ENCODE results near the gene SMIM45.

SMIM45 gene

DNA sequence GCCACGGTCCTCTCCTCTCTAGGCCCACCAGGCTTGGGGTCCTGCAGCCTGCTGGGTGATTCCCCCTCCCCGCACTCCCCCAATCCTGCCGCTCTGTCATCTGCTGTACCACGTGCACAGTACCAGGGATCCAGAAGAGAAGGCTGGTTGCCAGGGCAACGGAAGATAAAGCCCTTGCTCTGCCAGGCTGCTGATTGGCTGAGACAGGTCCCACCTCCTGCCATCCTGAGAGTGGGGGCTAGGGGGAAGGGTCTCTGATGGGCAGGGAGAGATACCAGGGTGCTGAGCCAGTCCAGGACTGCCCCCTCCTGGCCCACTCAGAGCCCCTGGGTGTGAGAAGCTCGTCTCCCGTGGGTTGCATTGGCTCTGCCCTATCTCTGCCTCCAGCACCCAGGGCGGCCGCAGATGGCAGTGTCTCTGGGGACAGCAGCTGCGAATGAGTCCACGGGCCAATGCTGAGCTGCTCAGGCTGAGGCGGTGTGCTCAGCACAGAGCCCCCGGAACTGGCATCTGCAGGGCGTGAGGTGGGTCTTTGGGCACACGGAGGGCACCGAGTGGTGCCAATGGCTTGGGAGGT, at the start of gene SMIM45:
TSS of gene SMIM45 (plus strand) at position 253 of the 577 bp plus-strand sequence.
- TF ChIP-seq, protein P1, sequence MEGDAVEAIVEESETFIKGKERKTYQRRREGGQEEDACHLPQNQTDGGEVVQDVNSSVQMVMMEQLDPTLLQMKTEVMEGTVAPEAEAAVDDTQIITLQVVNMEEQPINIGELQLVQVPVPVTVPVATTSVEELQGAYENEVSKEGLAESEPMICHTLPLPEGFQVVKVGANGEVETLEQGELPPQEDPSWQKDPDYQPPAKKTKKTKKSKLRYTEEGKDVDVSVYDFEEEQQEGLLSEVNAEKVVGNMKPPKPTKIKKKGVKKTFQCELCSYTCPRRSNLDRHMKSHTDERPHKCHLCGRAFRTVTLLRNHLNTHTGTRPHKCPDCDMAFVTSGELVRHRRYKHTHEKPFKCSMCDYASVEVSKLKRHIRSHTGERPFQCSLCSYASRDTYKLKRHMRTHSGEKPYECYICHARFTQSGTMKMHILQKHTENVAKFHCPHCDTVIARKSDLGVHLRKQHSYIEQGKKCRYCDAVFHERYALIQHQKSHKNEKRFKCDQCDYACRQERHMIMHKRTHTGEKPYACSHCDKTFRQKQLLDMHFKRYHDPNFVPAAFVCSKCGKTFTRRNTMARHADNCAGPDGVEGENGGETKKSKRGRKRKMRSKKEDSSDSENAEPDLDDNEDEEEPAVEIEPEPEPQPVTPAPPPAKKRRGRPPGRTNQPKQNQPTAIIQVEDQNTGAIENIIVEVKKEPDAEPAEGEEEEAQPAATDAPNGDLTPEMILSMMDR (conservative IDR thresholded peaks at IDR 0.05), result no peak
- TF ChIP-seq ZFX (IDR thresholded peaks at IDR 0.05), result no peak
- no peak within 1 kb of the TSS for H3K27ac ChIP-seq

DNA sequence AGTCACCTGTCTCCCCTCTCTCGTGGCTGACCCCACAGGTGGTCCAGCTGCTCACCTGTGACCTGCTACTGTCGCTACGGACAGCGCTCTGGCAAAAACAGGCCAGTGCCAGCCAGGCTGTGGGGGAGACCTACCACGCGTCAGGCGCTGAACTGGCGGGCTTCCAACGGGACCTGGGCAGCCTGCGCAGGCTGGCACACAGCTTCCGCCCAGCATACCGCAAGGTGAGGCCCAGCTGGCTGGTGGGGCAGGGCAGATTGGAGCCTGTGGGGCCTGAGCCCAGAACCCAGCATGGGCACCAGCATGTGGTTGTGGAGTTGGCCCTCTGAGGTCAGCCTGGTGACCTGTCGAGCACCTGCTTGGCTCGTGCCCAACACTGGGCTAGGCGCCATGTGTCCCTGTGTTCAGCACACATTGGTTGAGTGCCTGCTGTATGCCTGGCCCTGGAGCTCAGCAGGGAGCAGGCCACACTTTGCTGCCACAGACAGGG, 49.0 kb upstream of the SMIM45 start:
- peak overlapping the region; percentile 71 for H3K27ac ChIP-seq
- no peak for TF ChIP-seq ZFX (IDR thresholded peaks at IDR 0.05)
- TF ChIP-seq, protein P1 (conservative IDR thresholded peaks at IDR 0.05), result no peak

DNA sequence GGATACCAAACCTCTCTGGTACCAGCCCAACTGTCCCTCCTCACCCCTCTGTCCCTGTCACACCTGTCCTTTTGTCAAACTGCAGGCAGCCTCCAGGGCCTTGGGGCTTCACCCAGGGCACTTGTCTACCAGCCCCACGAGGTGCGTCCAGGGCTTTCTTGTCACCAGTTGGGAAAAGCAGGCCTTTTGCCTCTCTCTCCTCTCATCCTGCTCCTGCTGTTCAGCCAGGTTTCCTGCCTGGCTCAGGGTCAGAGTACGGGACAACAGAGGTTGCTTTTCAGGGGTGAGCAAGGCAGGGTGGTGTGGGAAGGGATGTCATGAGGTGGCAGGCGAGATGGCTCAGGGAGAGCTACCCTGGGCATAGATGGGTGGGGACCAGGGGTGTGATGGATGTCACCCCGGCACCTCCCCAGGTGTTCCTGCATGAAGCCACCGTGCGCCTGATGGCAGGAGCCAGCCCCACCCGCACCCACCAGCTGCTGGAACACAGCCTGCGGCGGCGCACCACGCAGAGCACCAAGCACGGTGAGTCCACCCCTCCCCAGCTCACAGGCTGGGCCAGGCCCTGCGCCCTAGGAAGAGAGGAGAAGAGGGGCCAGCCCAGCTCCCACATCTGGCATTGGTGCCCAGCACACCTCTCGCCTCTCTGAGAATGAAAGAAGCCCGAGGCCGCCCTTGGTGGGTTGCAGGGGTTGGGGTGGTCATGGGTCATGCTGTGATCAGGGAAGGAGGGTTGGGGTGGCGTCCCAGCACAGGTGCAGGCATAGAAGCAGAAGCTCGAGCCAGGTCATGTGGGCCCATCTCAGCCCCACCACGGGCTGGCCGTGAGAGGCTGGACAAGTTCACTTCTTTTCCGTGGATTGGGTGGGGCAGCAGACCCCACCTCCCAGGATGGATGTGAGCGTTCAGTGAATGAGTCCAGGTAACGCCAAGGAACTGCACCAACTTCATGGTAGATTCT, 47.2 kb upstream of the SMIM45 start:
- 0 out of 2 replicates have a peak overlapping the region, but pooled peaks have one; percentile 71 for H3K27ac ChIP-seq
- no peak for TF ChIP-seq ZFX (IDR thresholded peaks at IDR 0.05)
- TF ChIP-seq, protein P1 (conservative IDR thresholded peaks at IDR 0.05), result no peak

DNA sequence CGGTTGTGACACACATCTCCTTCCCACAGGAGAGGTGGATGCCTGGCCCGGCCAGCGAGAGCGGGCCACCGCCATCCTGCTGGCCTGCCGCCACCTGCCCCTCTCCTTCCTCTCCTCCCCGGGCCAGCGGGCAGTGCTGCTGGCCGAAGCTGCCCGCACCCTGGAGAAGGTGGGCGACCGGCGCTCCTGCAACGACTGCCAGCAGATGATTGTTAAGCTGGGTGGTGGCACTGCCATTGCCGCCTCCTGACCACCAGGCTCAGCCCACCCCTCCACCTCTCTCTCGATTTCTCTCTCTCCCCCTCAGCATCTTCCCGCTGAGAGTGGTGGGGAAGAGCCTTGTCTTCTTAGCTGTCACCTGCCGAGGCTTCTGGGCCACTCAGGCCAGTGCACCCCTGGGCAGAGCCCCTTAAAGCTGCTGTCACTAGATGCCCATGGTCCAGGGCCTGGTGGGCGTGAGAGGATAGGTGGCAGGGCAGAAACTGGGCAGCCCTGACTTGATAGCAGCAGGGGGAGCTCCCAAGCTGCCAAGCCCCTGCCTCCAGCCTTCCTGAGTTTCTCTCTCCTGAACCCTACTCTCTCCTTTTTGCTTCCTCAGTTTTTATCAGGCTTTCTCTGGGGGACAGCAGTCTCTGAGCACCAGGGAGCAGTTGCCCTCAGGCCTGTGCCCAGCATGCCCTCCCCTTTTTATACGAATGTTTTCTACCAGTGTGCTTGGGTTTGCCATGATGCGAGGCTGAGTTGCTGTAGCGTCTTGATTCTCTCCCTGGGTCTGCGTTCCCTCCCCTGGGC, 46.3 kb upstream of the SMIM45 start:
- TF ChIP-seq, protein P1 (conservative IDR thresholded peaks at IDR 0.05), result no peak
- TF ChIP-seq ZFX (IDR thresholded peaks at IDR 0.05), result no peak
- H3K27ac ChIP-seq, result no peak overlapping the region

DNA sequence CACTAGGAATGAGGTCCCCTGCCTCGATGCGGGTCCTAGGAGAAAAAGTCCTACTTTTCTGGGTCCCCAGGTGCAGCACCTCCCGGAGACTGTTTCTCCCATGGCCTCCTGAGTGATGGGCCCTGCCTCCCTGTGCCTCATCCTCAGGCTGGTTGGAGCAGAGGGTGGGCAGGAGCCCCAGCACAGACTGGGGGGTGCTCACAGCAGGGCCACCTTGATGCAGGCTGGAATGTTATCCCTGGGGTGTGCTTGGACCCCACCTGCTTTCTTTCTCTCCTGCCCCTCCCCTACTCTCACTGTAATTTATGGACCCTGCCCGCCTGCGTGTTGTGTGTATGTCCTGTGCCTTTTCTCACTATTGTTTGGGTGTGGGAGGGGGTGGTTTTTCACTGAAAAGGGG, 45.1 kb upstream of the SMIM45 start:
- no peak overlapping the region for H3K27ac ChIP-seq
- TF ChIP-seq, protein P1 (conservative IDR thresholded peaks at IDR 0.05), result no peak
- TF ChIP-seq ZFX (IDR thresholded peaks at IDR 0.05), result no peak

DNA sequence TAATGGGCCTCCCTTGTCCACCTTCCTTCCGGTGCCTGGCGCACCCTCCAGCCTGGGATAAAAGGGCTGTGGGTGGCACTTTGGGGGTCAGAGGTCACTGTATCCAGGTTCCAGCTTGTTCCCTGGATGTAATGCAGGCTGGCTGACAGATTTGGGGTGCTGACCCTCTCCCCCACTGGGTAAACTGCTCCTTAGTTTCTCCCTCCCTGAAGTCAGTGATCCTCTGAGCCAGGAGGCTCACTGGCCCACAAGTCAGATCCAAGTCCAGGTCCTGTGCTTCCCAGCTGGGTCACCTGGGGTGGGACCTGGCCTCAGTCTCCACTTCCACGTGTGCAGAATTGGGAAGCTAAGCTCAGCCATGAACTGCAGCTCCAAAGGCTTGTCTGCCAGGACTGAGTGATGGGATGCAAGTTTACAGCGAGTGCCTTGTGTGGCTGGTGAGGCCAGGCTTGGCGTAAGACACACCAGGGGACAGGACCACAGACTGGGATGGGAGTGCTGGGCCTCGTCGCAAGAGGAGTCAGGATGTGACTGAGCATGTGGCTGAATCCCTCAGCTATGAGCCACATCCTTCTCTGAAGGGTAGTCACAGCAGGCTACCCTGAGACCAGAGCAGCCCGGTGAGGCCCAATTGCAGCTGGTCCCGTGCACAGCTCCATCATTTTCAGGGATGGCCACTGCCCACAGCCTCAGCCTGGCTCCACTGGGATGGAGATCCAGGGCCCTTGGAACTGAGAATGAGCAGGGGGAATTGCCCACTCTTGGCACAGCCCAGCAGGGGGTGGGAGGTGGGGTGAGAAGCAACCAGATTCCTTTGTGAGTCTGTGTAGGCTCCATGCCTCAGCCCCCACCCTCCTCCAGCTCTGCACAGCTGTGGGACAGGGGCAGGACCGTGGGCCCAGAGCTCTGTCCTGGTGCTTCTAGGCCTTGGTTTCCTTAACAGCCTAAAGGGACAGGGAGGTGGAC, 44.2 kb upstream of the SMIM45 start:
- no peak overlapping the region for H3K27ac ChIP-seq
- no peak for TF ChIP-seq ZFX (IDR thresholded peaks at IDR 0.05)
- TF ChIP-seq, protein P1 (conservative IDR thresholded peaks at IDR 0.05), result no peak

All from C4-2B (cell line).